Measurements from ENCODE around the gene APOO.

The APOO gene

GRCh38 chrX:23811656-23812055 is 96.1 kb downstream of the APOO start:
- peaks cover 5 to 15% of the 10 kb centered on the region in 2 donors for H3K4me1 ChIP-seq (ENCODE audit: control insufficient read depth in 2 of 2, insufficient read depth in 2 of 2, low read length in 2 of 2)
- no peaks in the 10 kb centered on the region for H3K9me3 ChIP-seq (ENCODE audit: control insufficient read depth in 2 of 2, low read length in 2 of 2)
- H3K27me3 ChIP-seq (ENCODE audit: control insufficient read depth in 2 of 2, insufficient read depth in 2 of 2, low read length in 2 of 2): no peaks in the 10 kb centered on the region
- H3K36me3 ChIP-seq (ENCODE audit: control insufficient read depth in 2 of 2, insufficient read depth in 2 of 2, low read length in 2 of 2): no peaks in the 10 kb centered on the region
- H3K9ac ChIP-seq (ENCODE audit: low read depth in 1 of 2, low read length in 2 of 2): no peak overlapping the region
- no peak overlapping the region for H3K4me3 ChIP-seq (ENCODE audit: low read length in 2 of 2)
- H3K27ac ChIP-seq (ENCODE audit: low read depth in 2 of 2, low read length in 2 of 2): no peak overlapping the region

GRCh38 chrX:23811108-23811651 is 96.6 kb downstream of the APOO start:
- H3K4me3 ChIP-seq (ENCODE audit: low read length in 2 of 2): no peak overlapping the region
- no peak overlapping the region for H3K27ac ChIP-seq (ENCODE audit: low read depth in 2 of 2, low read length in 2 of 2)
- no peaks in the 10 kb centered on the region for H3K27me3 ChIP-seq (ENCODE audit: control insufficient read depth in 2 of 2, insufficient read depth in 2 of 2, low read length in 2 of 2)
- H3K9ac ChIP-seq (ENCODE audit: low read depth in 1 of 2, low read length in 2 of 2): no peak overlapping the region
- no peaks in the 10 kb centered on the region for H3K9me3 ChIP-seq (ENCODE audit: control insufficient read depth in 2 of 2, low read length in 2 of 2)
- H3K36me3 ChIP-seq (ENCODE audit: control insufficient read depth in 2 of 2, insufficient read depth in 2 of 2, low read length in 2 of 2): no peaks in the 10 kb centered on the region
- H3K4me1 ChIP-seq (ENCODE audit: control insufficient read depth in 2 of 2, insufficient read depth in 2 of 2, low read length in 2 of 2): peaks cover 5 to 12% of the 10 kb centered on the region in 2 donors

GRCh38 chrX:23810279-23810678 is 97.5 kb downstream of the APOO start:
- H3K4me3 ChIP-seq (ENCODE audit: low read length in 2 of 2): no peak overlapping the region
- no peaks in the 10 kb centered on the region for H3K27me3 ChIP-seq (ENCODE audit: control insufficient read depth in 2 of 2, insufficient read depth in 2 of 2, low read length in 2 of 2)
- no peak overlapping the region for H3K27ac ChIP-seq (ENCODE audit: low read depth in 2 of 2, low read length in 2 of 2)
- H3K36me3 ChIP-seq (ENCODE audit: control insufficient read depth in 2 of 2, insufficient read depth in 2 of 2, low read length in 2 of 2): no peaks in the 10 kb centered on the region
- no peak overlapping the region for H3K9ac ChIP-seq (ENCODE audit: low read depth in 1 of 2, low read length in 2 of 2)
- no peaks in the 10 kb centered on the region for H3K9me3 ChIP-seq (ENCODE audit: control insufficient read depth in 2 of 2, low read length in 2 of 2)
- peaks cover 5 to 8% of the 10 kb centered on the region in 2 donors for H3K4me1 ChIP-seq (ENCODE audit: control insufficient read depth in 2 of 2, insufficient read depth in 2 of 2, low read length in 2 of 2)

- Histone ChIP-seq H3K27me3 (ENCODE audit: control insufficient read depth in 2 of 2, insufficient read depth in 2 of 2, low read length in 2 of 2) (no peaks in the 10 kb centered on the region), H3K4me1 (ENCODE audit: control insufficient read depth in 2 of 2, insufficient read depth in 2 of 2, low read length in 2 of 2) (peaks cover 9 to 16% of the 10 kb centered on the region in 2 donors), H3K36me3 (ENCODE audit: control insufficient read depth in 2 of 2, insufficient read depth in 2 of 2, low read length in 2 of 2) (no peaks in the 10 kb centered on the region), H3K9me3 (ENCODE audit: control insufficient read depth in 2 of 2, low read length in 2 of 2) (no peaks in the 10 kb centered on the region), H3K27ac (ENCODE audit: low read depth in 2 of 2, low read length in 2 of 2) (no peak overlapping the region), H3K9ac (ENCODE audit: low read depth in 1 of 2, low read length in 2 of 2) (no peak overlapping the region), H3K4me3 (ENCODE audit: low read length in 2 of 2) (no peak overlapping the region)
Measured at GRCh38 chrX:23805389-23805788, 102.3 kb downstream of the APOO start.

- H3K9ac ChIP-seq (ENCODE audit: low read depth in 1 of 2, low read length in 2 of 2): peak overlapping the region in 1 of 2 donors; percentile 37
Measured at GRCh38 chrX:23804578-23804977, 103.2 kb downstream of the APOO start.

GRCh38 chrX:23803931-23804381 is 103.8 kb downstream of the APOO start:
- no peak overlapping the region for H3K9ac ChIP-seq (ENCODE audit: low read depth in 1 of 2, low read length in 2 of 2)
- H3K27ac ChIP-seq (ENCODE audit: low read depth in 2 of 2, low read length in 2 of 2): peak overlapping the region; percentile 76 to 78
- H3K9me3 ChIP-seq (ENCODE audit: control insufficient read depth in 2 of 2, low read length in 2 of 2): no peaks in the 10 kb centered on the region
- H3K27me3 ChIP-seq (ENCODE audit: control insufficient read depth in 2 of 2, insufficient read depth in 2 of 2, low read length in 2 of 2): no peaks in the 10 kb centered on the region
- peaks cover 12 to 26% of the 10 kb centered on the region in 2 donors for H3K4me1 ChIP-seq (ENCODE audit: control insufficient read depth in 2 of 2, insufficient read depth in 2 of 2, low read length in 2 of 2)
- H3K4me3 ChIP-seq (ENCODE audit: low read length in 2 of 2): no peak overlapping the region
- no peaks in the 10 kb centered on the region for H3K36me3 ChIP-seq (ENCODE audit: control insufficient read depth in 2 of 2, insufficient read depth in 2 of 2, low read length in 2 of 2)

More at GRCh38 chrX:23804578-23804977, 103.2 kb downstream of the APOO start:
- Histone ChIP-seq H3K4me1 (ENCODE audit: control insufficient read depth in 2 of 2, insufficient read depth in 2 of 2, low read length in 2 of 2) (peaks cover 12 to 20% of the 10 kb centered on the region in 2 donors), H3K36me3 (ENCODE audit: control insufficient read depth in 2 of 2, insufficient read depth in 2 of 2, low read length in 2 of 2) (no peaks in the 10 kb centered on the region), H3K27me3 (ENCODE audit: control insufficient read depth in 2 of 2, insufficient read depth in 2 of 2, low read length in 2 of 2) (no peaks in the 10 kb centered on the region), H3K27ac (ENCODE audit: low read depth in 2 of 2, low read length in 2 of 2) (peak overlapping the region; percentile 76 to 78), H3K9me3 (ENCODE audit: control insufficient read depth in 2 of 2, low read length in 2 of 2) (no peaks in the 10 kb centered on the region), H3K4me3 (ENCODE audit: low read length in 2 of 2) (no peak overlapping the region)

- Histone ChIP-seq H3K9ac (ENCODE audit: low read depth in 1 of 2, low read length in 2 of 2) (peak overlapping the region in 1 of 2 donors; percentile 18), H3K27me3 (ENCODE audit: control insufficient read depth in 2 of 2, insufficient read depth in 2 of 2, low read length in 2 of 2) (no peaks in the 10 kb centered on the region), H3K27ac (ENCODE audit: low read depth in 2 of 2, low read length in 2 of 2) (peak overlapping the region; percentile 38 to 76), H3K9me3 (ENCODE audit: control insufficient read depth in 2 of 2, low read length in 2 of 2) (no peaks in the 10 kb centered on the region), H3K4me3 (ENCODE audit: low read length in 2 of 2) (no peak overlapping the region), H3K36me3 (ENCODE audit: control insufficient read depth in 2 of 2, insufficient read depth in 2 of 2, low read length in 2 of 2) (no peaks in the 10 kb centered on the region), H3K4me1 (ENCODE audit: control insufficient read depth in 2 of 2, insufficient read depth in 2 of 2, low read length in 2 of 2) (peaks cover 12 to 29% of the 10 kb centered on the region in 2 donors)
Measured at GRCh38 chrX:23802431-23802830, 105.3 kb downstream of the APOO start.

- no peak overlapping the region for H3K9ac ChIP-seq (ENCODE audit: low read depth in 1 of 2, low read length in 2 of 2)
- H3K27ac ChIP-seq (ENCODE audit: low read depth in 2 of 2, low read length in 2 of 2): peak overlapping the region; percentile 40 to 55
- H3K36me3 ChIP-seq (ENCODE audit: control insufficient read depth in 2 of 2, insufficient read depth in 2 of 2, low read length in 2 of 2): no peaks in the 10 kb centered on the region
- H3K4me3 ChIP-seq (ENCODE audit: low read length in 2 of 2): no peak overlapping the region
- H3K27me3 ChIP-seq (ENCODE audit: control insufficient read depth in 2 of 2, insufficient read depth in 2 of 2, low read length in 2 of 2): no peaks in the 10 kb centered on the region
- no peaks in the 10 kb centered on the region for H3K9me3 ChIP-seq (ENCODE audit: control insufficient read depth in 2 of 2, low read length in 2 of 2)
- peaks cover 14 to 27% of the 10 kb centered on the region in 2 donors for H3K4me1 ChIP-seq (ENCODE audit: control insufficient read depth in 2 of 2, insufficient read depth in 2 of 2, low read length in 2 of 2)
Measured at GRCh38 chrX:23799469-23800065, 108.2 kb downstream of the APOO start.

GRCh38 chrX:23797371-23798128 is 110.2 kb downstream of the APOO start:
- H3K4me3 ChIP-seq (ENCODE audit: low read length in 2 of 2): peak overlapping the region; percentile 30 to 37
- H3K4me1 ChIP-seq (ENCODE audit: control insufficient read depth in 2 of 2, insufficient read depth in 2 of 2, low read length in 2 of 2): peaks cover 11 to 24% of the 10 kb centered on the region in 2 donors
- no peaks in the 10 kb centered on the region for H3K27me3 ChIP-seq (ENCODE audit: control insufficient read depth in 2 of 2, insufficient read depth in 2 of 2, low read length in 2 of 2)
- peak overlapping the region; percentile 77 to 93 for H3K27ac ChIP-seq (ENCODE audit: low read depth in 2 of 2, low read length in 2 of 2)
- H3K9me3 ChIP-seq (ENCODE audit: control insufficient read depth in 2 of 2, low read length in 2 of 2): no peaks in the 10 kb centered on the region
- peak overlapping the region in 1 of 2 donors; percentile 69 for H3K9ac ChIP-seq (ENCODE audit: low read depth in 1 of 2, low read length in 2 of 2)
- no peaks in the 10 kb centered on the region for H3K36me3 ChIP-seq (ENCODE audit: control insufficient read depth in 2 of 2, insufficient read depth in 2 of 2, low read length in 2 of 2)

- H3K9me3 ChIP-seq (ENCODE audit: control insufficient read depth in 2 of 2, low read length in 2 of 2): no peaks in the 10 kb centered on the region
- H3K4me1 ChIP-seq (ENCODE audit: control insufficient read depth in 2 of 2, insufficient read depth in 2 of 2, low read length in 2 of 2): peaks cover 11 to 18% of the 10 kb centered on the region in 2 donors
- H3K4me3 ChIP-seq (ENCODE audit: low read length in 2 of 2): no peak overlapping the region
- H3K9ac ChIP-seq (ENCODE audit: low read depth in 1 of 2, low read length in 2 of 2): no peak overlapping the region
- no peak overlapping the region for H3K27ac ChIP-seq (ENCODE audit: low read depth in 2 of 2, low read length in 2 of 2)
- H3K27me3 ChIP-seq (ENCODE audit: control insufficient read depth in 2 of 2, insufficient read depth in 2 of 2, low read length in 2 of 2): no peaks in the 10 kb centered on the region
- H3K36me3 ChIP-seq (ENCODE audit: control insufficient read depth in 2 of 2, insufficient read depth in 2 of 2, low read length in 2 of 2): no peaks in the 10 kb centered on the region
Measured at GRCh38 chrX:23795221-23795620, 112.5 kb downstream of the APOO start.
